Stimulated activated CD4-positive, alpha-beta T cell treated with anti-CD3 and anti-CD28 coated beads, TNF-alpha, amount 100 ng/mL, for 1 hour (primary cell): Measurements from ENCODE around the gene CD209.
"Not testable (repeated sequence)": the region's sequence is repeated elsewhere in the genome, so short reads cannot be mapped to it uniquely, and the experiment has no call there.

Source experiments
- DNase-seq, 3 donors: peaks; one replicate each; pipeline ENCODE4 v3.0.0-alpha.2; 2020; ENCODE audit warnings: low read depth in 3 of 3, low spot score in 1 of 3

The CD209 gene

DNA sequence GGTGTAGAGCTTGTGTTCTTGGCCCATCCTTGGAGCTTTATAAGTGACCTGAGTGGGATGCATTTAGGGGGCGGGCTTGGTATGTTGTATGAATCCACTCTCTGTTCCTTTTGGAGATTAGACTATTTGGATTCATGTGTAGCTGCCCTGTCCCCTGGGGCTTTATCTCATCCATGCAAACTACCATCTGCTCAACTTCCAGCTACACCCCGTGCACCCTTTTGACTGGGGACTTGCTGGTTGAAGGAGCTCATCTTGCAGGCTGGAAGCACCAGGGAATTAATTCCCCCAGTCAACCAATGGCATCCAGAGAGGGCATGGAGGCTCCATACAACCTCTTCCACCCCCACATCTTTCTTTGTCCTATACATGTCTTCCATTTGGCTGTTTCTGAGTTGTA lies 21.8 kb upstream of the CD209 start:
- no peak for DNase-seq

DNA sequence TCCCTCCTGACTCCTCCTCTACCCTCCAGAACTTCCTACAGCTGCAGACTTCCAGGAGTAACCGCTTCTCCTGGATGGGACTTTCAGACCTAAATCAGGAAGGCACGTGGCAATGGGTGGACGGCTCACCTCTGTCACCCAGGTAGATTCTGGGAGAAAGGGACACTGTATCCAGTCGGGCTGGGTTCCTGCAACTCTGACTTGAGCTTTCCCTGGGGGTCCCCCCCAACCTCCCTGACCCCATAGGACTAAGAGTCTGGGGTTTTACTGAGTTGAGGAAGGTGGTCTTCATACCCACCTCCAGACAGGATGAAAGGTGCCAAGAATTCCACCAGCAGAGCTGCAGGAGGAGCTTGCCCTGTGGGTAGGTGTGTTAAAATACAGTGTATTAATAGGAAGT lies 20.2 kb upstream of the CD209 start:
- no peak for DNase-seq

DNA sequence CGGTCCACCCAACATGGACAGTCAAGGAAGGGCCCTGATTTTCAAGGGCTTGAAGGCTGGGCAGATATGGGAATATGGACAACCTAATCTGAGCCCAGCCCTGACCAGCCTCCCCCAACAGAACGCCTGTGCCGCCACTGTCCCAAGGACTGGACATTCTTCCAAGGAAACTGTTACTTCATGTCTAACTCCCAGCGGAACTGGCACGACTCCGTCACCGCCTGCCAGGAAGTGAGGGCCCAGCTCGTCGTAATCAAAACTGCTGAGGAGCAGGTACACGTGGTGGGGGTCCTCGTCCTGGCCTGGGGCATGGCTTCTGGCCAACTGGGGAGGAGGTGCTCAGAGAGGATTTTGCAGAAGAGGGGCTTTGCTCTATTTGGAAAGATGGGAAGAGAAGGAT lies 19.2 kb upstream of the CD209 start:
- DNase-seq = no peak

DNA sequence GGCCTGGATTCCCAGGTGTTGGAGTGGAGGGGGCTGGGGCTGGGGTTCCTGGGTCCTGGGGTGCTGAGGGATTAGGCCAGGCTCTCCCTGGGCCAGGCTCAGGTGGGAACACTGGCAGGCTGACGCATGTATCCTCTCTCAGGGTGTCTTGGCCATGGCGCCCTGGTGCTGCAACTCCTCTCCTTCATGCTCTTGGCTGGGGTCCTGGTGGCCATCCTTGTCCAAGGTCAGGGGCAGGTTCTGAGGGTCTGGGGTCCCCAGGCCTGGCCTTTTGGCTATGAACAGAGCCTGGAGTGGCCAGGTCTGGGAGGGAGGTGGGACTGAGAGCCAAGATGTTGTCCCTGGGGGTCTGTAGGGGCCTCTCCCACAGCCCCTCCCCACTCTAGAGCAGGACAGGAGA lies 17.7 kb upstream of the CD209 start:
- not testable (repeated sequence) for DNase-seq

DNA sequence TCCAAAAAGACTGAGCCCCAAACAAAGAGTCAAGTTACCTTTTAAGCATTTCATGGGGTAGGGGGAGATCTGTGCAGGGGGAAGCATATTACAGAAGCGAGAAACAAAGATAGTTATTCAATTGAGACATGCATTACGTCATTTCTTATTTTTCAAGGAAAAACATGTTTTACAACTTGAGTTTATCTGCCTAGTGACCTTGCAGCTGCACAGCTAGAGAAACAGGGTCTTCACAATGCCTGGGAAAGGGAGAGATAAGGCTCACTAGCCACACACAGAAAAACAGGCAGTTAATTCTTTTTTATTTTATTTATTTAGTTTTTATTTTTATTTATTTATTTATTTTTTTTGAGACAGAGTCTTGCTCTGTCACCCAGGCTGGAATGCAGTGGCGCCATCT lies 16.8 kb upstream of the CD209 start:
- DNase-seq = not testable (repeated sequence)

DNA sequence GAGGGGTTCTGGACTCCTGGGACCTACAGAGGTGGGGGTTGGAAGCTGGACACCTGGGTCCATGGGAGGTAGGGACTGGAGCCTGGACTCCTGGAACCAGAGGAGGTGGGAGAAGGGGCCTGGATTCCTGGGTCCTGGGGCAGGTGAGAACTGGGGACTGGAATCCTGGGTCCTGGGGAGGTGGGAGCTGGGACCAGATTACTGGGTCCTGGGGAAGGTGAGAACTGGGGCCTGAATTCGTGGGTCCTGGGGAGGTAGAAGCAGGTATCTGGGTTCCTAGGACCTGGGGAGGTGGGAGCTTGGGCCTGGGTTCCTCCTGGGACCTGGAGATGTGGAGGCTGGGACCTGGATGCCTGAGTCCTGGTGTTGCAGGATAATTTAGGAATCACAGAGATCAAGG lies 16.4 kb upstream of the CD209 start:
- DNase-seq = no peak

DNA sequence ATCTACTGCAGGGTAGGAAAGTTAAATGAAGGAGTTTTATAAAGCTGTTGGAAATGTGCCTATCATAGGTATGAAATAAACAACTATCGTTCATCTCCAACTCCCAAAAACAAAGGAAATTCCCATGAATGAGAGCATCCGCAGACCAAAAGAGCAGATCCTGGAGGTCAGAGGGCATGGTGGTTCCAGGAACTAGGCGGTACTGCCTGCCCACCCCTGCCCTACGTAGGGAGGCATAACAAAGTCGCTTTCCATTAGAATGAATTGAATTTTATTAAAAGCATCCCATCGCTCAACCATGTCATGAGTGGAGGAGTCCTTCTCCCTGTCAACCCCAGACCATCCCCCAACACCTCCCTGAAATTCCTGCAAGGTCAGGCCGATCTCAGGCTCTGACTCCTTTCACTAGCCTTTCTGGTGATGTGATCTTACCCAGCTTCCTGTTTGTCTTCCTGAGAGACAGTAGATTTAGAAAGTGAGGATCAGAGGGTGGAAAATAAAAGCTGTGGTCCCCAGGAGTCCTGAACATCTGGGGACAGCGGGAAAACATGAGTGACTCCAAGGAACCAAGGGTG lies 15.5 kb upstream of the CD209 start, which contains the start of gene CLEC4M:
Gene CLEC4M (plus strand): TSS at position 525 of the 575 bp plus-strand sequence. CDS start 24 bp downstream, at position 549.
- DNase-seq = no peak

DNA sequence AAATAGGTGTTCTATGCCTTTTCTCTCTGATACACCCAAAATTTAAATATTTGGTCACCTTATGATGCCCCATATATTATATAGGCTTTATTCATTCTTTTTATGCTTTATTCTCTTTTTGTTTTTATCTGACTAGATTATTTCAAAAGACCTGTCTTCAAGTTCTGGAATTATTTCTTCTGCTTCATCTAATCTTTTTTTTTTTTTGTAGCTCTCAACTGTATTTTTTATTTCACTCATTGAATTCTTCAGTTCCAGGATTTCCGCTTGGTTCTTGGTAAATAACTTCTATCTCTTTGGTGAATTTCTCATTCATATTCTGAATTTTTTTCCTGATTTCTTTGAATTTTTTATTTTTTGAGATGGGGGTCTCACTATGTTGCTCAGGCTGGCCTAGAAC lies 11.8 kb upstream of the CD209 start:
- DNase-seq = no peak

DNA sequence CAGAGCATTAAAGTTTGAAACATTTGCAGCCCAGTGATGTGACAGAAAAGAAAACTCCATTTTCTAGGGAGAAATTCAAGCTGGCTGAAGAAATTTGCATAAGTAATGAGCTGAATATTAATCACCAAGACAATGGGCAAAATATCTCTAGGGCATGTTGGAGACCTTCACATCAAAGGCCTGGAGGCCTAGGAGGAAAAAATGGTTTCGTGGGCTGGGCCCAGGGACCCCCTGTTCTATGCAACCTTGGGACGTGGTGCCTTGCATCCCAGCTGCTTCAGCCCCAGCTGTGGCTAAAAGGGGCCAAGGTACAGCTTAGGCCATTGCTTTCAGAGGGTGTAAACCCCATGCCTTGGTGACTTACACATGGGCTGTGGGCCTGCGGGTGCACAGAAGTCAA lies 10.0 kb upstream of the CD209 start:
- DNase-seq = no peak

DNA sequence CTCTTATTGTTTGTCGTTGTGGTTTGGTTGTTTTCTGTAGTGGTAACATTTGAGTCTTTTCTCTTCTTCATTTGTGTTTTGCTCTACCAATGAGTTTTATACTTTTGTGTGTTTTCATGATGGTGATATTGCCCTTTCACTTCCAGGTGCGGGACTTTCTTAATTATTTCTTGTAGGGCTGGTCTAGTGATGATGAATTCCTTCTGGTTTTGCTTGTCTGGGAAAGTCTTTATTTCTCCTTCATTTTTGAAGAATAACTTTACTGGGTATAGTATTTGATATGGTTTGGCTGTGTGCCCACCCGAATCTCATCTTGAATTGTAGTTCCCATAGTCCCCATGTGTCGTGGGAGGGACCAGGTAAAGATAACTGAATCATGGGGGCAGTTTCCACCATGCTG lies 8.9 kb upstream of the CD209 start:
- no peak for DNase-seq

DNA sequence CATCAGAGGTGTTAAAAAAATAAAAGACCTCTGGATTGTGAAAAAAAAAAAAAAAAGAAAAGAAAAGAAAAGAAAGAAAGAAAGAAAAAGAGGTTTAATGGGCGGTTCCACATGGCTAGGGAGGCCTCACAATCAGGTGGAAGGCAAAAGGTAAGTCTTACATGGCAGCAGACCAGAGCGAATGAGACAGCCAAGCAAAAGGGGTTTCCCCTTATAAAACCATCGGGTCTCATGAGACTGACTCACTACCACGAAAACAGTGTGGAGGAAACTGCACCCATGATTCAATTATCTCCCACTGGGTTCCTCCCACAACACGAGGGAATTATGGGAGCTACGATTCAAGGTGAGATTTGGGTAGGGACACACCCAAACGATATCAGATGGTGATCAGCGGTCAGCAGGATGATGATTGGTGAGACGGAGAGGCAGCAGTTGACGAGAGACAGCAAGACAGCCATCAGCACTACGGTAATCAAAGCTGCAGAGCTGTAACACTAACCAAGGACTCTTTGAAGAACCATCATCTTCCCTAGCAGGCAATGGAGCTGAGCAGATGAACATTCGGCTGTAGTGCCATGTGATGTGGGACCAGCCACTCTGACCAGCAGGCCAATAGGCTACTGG lies 3.9 kb upstream of the CD209 start:
- DNase-seq = no peak

DNA sequence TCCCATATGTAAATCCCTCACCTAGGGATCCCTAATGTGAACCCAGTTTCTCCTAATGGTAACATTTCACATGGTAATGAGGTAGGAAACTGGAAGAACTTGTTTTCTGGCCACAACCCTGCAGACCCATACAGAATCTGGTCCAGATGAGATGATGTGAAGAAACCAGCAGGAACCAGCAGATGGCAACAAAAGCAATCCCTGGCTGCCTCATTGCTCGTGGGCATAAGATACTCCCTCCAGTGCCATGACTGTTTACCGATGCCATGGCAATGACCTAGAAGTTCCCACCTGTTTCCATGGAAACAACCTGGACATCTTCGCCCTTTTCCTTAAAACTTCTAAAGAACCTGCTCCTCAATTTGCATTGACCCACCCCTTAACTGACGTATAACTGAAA lies 1.4 kb upstream of the CD209 start:
- no peak for DNase-seq

DNA sequence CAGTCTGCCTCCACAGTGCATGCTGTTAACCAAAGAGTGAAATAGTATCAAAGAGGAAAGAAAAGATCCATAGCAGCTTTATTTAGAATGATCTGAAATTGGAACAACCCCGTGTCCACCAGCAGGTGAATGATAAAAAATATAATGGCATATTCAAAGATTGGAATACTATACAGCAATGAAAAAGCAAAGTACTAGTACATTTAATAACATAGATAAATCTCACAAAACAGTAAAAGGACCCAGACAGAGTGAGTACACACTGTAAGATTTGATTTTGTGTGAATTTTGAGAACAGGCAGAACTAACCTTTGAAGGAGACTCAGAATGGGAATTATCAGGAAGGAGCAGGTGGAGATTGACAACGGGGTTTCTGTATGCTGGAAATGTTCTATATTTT lies 837 bp upstream of the CD209 start:
- no peak for DNase-seq

DNA sequence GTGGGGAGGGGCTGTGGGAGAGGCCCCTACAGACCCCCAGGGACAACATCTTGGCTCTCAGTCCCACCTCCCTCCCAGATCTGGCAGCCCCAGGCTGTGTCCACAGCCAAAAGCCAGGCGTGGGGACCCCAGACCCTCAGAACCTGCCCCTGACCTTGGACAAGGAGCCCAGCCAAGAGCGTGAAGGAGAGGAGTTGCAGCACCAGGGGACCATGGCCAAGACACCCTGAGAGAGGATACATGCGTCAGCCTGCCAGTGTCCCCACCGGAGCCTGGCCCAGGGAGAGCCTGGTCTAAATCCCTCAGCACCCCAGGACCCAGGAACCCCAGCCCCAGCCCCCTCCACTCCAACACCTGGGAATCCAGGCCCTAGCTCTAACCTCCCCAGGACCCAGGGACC lies 1.0 kb downstream of the CD209 start:
- not testable (repeated sequence) for DNase-seq

DNA sequence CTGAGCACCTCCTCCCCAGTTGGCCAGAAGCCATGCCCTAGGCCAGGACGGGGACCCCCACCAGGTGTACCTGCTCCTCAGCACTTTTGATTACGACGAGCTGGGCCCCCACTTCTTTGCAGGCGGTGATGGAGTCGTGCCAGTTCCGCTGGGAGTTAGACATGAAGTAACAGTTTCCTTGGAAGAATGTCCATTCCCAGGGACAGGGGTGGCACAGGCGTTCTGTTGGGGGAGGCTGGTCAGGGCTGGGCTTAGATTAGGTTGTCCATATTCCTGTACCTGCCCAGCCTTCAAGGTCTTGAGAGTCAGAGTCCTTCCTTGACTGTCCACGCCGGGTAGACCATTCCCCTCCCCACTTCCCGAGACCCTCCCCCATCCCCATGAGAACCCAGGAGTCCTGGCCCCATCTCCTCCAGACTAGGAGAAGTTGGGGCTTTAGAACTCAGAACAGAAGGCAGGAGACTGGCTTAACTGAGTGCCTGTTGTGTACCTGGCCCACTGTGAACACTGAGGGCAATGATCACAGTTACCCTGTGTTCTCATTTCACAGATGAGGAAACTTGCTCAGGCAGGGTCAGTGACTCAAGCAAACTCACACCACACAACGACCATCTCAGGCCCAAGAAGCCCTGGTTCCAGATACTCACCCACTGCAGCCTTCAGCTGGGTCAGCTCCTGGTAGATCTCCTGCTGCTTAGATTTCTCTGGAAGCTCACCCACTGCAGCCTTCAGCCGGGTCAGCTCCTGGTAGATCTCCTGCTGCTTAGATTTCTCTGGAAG lies 2.3 kb downstream of the CD209 start:
- no peak for DNase-seq

DNA sequence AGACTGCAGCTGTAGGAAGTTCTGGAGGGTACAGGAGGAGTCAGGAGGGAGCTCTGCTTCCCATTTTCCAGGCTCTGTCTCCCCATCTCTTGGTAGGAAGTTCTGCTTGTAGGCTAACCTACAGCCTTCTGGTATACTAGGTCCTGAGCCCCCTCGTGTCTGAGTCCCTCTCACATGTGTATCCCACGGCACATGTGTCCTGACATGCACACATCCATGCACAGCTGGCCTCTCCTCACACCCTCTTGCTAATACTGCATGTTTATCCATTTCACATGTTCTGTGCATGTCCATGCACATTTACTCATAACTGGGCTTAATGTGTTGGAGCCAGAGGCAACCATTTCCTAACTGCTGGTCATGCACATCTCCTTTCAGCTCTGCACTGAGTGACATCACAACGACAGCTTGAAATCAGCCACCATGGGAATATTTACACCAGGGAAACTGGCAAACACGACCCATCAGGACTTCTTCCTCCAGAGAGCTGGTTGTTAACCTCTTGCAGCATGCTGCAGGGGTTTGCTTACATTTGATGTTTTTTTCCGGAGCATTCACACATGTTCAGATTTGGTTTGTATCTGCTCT lies 3.0 kb downstream of the CD209 start:
- DNase-seq = no peak

DNA sequence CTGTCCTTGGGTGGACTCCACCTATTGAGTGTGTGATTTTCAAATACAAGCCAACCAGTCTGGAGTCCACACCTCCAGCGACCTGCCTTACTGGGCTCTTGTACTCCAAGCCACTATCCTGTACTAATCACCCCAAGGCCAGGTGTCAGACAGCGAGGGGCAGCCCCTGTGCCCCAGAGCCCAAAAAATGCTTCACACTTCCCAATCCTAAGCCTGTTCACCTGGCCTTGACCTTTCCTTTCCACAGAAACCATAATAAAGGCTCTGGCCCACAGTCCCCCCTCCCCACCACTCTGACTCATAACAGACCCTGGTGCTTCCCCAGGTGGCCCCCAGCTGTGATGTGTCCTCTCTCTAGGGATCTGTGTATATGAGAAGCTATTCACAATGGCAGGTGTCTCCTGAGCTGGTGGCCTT lies 3.9 kb downstream of the CD209 start:
- no peak for DNase-seq

DNA sequence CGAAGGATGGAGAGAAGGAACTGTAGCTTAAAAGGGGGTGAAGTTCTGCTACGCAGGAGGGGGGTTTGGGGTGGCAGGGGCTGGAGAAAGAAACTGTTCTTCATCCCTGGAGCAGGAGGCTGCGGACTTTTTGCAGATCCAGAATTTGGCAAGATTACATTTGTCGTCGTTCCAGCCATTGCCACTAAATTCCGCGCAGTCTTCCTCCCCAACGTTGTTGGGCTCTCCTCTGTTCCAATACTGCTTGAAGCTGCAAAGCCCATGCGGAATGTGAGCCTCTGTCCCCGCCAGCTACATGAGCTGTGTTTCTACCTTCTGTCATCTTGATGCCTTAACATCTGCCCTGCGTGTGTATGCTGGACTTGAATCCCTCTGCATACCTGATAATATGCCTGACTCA lies 4.3 kb downstream of the CD209 start:
- no peak for DNase-seq

DNA sequence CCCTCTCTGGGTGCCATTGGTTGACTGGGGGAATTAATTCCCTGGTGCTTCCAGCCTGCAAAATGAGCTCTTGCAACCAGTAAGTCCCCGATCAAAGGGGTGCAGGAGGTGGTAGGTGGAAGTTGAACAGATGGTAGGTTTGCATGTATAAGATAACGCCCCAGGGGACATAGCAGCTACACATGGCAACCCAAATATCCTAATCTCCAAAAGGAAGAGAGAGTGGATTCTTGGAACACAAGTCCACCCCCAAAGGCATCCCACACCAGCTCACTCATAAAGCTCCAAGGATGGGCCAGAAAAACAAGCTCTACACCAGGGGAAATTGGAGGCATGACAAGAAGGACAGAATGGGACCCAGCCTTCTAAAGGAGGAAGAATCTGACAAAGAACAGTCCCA lies 4.8 kb downstream of the CD209 start:
- DNase-seq = no peak

DNA sequence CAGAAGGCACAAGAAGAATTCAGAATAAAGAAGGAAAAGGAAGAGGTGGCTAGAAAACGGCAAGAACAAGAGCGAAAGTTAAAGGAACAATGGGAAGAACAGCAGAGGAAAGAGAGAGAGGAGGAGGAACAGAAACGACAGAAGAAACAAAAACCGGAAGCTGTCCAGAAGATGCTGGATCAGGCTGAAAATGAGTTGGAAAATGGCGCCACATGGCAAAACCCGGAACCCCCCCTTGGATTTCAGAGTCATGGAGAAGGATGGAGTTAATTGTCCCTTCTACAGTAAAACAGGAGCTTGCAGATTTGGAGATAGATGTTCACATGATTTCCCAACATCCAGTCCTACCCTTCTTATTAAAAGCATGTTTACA lies 6.7 kb downstream of the CD209 start:
- DNase-seq = no peak

DNA sequence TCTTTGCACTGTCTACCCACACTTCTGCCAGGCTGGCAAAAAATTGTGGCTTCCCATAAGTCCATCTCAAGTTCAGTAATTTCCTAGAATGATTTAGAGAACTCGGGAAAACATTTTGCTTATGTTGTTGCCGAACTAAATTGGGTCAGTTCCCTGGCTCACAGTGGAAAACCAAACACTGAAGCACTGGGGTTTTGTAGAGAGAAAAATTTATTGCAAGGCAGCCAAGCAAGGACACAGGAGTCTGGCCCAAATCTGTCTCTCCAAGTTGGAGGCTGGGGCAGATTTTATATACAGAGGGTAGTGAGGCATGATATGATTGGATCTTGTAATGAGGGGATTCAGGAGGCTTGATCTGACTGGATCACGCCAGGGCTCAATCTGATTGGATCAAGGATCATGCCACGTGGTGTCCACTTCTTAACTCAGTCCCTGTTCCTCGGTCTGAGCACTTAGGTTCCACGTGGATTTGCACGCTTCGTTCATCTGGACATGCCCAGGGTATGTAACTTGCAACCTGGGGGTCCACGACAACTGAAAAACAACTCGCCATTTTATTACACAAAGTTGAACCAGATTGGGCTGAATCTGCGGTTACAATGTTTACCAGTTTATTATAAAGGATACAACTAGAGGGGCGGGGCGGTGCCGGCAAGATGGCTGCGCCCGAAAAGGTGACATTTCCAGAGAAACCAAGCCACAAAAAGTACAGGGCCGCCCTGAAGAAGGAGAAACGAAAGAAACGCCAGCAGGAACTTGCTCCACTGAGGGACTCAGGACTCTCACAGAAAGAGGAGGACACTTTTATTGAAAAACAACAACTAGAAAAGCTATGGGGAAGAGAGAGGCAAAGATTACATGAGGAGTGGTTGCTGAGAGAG lies 7.3 kb downstream of the CD209 start:
- no peak for DNase-seq
